Skeletal muscle satellite cell (primary cell): ENCODE results near the gene RER1.

Source experiments
- H3K27me3 ChIP-seq: 2 replicates; pipeline ENCODE4 v1.7.0; 2013; ENCODE audit warnings: low read length; ENCODE audit not compliant: control insufficient read depth, insufficient read depth
- H3K36me3 ChIP-seq: 2 replicates; pipeline ENCODE4 v1.7.0; 2013; ENCODE audit warnings: mild to moderate bottlenecking, control low read depth, low read length; ENCODE audit not compliant: insufficient read depth
- H3K4me1 ChIP-seq: 2 replicates; pipeline ENCODE4 v1.7.0; 2013; ENCODE audit warnings: low read length; ENCODE audit not compliant: control insufficient read depth, insufficient read depth
- H3K4me2 ChIP-seq: 2 replicates; pipeline ENCODE4 v1.7.0; 2013; ENCODE audit warnings: mild to moderate bottlenecking, low read length
- H3K4me3 ChIP-seq: 2 replicates; pipeline ENCODE4 v1.7.0; 2013; ENCODE audit warnings: low read length
- H3K9ac ChIP-seq: 2 replicates; pipeline ENCODE4 v1.7.0; 2013; ENCODE audit warnings: mild to moderate bottlenecking, low read depth, low read length, moderate library complexity
- H3K9me3 ChIP-seq: replicated peaks from 2 replicates; pipeline ENCODE4 v1.7.0; 2013; ENCODE audit warnings: mild to moderate bottlenecking, control low read depth, low read length

Gene RER1

GRCh38 chr1:2429780-2430591 lies 38.3 kb downstream of the RER1 start:
- Histone ChIP-seq H3K36me3 (no peaks in the 10 kb centered on the region), H3K9ac (no peak overlapping the region), H3K9me3 (peaks cover 4% of the 10 kb centered on the region), H3K27me3 (peaks cover 44% of the 10 kb centered on the region), H3K4me2 (no peak overlapping the region), H3K4me1 (no peaks in the 10 kb centered on the region), H3K4me3 (no peak overlapping the region)

GRCh38 chr1:2430592-2430973 lies 38.9 kb downstream of the RER1 start:
- no peak overlapping the region for H3K4me3 ChIP-seq
- no peak overlapping the region for H3K9ac ChIP-seq
- H3K27me3 ChIP-seq: peaks cover 45% of the 10 kb centered on the region
- H3K9me3 ChIP-seq: peaks cover 4% of the 10 kb centered on the region
- no peak overlapping the region for H3K4me2 ChIP-seq
- H3K4me1 ChIP-seq: no peaks in the 10 kb centered on the region
- H3K36me3 ChIP-seq: no peaks in the 10 kb centered on the region

DNA sequence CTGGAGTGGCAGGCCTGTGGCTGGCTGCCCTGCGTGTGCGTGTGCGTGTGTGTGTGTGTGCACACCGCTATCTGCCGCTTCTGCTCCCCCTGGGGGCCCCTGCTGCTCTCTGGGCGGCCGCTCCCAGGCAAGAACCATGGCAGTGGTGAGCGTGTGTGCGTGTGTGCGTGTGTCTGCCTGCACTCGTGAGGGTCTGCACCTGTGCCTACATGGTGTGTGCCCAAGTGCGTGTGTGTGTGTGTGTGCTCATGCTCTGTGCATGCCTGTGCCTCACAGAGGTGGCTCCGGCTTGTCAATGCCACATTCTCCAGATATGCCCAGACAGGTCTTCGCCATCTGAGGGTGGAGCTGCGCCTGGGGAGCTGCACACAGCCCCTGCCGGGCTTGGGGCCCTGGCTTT lies 39.5 kb downstream of the RER1 start:
- Histone ChIP-seq H3K27me3 (peaks cover 40% of the 10 kb centered on the region), H3K4me3 (no peak overlapping the region), H3K9me3 (peaks cover 4% of the 10 kb centered on the region), H3K36me3 (no peaks in the 10 kb centered on the region), H3K4me1 (no peaks in the 10 kb centered on the region), H3K4me2 (no peak overlapping the region), H3K9ac (no peak overlapping the region)

DNA sequence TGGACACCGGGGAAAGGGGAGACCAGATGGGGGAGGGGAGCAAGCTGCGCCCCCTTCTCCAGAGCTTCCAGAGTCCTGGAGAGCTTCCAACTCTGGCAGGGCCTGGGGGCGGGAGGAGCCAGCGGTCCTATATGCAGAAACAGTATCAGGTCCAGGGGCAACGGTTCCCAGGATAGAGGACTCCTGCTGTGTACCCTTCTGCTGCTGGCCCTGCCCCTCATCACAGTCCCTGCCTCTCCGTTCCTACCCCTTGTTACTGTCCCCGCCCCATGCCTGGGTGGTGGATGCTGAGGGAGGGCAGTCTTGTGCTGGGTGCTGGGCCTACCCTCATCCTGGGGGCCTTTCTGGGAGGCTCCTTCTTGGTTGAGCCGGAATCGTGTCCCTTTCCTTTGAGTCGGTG lies 39.9 kb downstream of the RER1 start:
- Histone ChIP-seq H3K4me1 (no peaks in the 10 kb centered on the region), H3K4me2 (no peak overlapping the region), H3K27me3 (peaks cover 39% of the 10 kb centered on the region), H3K36me3 (no peaks in the 10 kb centered on the region), H3K9ac (no peak overlapping the region), H3K9me3 (peaks cover 4% of the 10 kb centered on the region), H3K4me3 (no peak overlapping the region)

- H3K27me3 ChIP-seq: peaks cover 41% of the 10 kb centered on the region
- no peak overlapping the region for H3K9ac ChIP-seq
- no peaks in the 10 kb centered on the region for H3K4me1 ChIP-seq
- H3K36me3 ChIP-seq: no peaks in the 10 kb centered on the region
- no peak overlapping the region for H3K4me3 ChIP-seq
- H3K4me2 ChIP-seq: no peak overlapping the region
- H3K9me3 ChIP-seq: peaks cover 4% of the 10 kb centered on the region
Measured at GRCh38 chr1:2432441-2432844, 40.8 kb downstream of the RER1 start.

GRCh38 chr1:2433196-2433595 lies 41.6 kb downstream of the RER1 start:
- H3K9me3 ChIP-seq: peaks cover 4% of the 10 kb centered on the region
- no peak overlapping the region for H3K9ac ChIP-seq
- no peaks in the 10 kb centered on the region for H3K36me3 ChIP-seq
- H3K4me1 ChIP-seq: no peaks in the 10 kb centered on the region
- H3K27me3 ChIP-seq: peaks cover 47% of the 10 kb centered on the region
- no peak overlapping the region for H3K4me2 ChIP-seq
- H3K4me3 ChIP-seq: no peak overlapping the region

DNA sequence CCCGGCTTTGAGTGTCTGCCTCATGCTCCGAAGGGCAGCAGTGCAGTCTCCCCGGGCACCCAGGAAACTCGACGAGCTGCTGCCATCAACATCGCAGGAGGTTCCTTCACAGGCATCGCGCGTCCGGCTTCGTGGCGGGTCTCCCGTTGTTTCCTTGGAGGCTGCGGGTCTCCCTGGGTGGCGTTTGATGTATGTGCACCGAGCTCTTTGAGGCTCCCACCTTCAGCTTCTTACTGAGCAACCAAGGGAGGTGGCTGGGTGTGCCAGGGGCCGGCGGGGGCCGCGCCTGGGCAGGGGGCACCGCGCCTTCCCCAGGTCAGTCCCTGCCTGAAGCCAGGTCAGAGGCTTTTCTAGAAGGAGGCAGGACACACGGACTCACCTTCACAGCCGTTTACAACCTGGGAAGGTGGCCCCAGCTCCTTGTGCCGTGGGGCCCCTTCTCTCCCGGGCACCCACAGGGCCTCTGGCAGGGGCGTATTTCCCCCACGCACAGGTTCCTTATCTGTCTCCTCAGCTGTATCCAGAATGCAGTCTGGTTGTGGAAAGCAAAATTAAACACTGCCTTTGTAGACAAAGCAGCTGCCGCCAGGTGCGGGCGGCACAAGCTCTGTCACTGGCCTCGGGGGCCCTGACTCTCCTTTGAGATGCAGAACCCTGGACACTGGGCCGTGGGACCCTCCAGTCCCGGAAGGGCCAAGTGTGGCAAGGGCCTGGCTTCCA lies 42.5 kb downstream of the RER1 start:
- Histone ChIP-seq H3K27me3 (peaks cover 52% of the 10 kb centered on the region), H3K36me3 (no peaks in the 10 kb centered on the region), H3K9ac (no peak overlapping the region), H3K4me2 (no peak overlapping the region), H3K4me1 (no peaks in the 10 kb centered on the region), H3K9me3 (peaks cover 4% of the 10 kb centered on the region), H3K4me3 (no peak overlapping the region)

DNA sequence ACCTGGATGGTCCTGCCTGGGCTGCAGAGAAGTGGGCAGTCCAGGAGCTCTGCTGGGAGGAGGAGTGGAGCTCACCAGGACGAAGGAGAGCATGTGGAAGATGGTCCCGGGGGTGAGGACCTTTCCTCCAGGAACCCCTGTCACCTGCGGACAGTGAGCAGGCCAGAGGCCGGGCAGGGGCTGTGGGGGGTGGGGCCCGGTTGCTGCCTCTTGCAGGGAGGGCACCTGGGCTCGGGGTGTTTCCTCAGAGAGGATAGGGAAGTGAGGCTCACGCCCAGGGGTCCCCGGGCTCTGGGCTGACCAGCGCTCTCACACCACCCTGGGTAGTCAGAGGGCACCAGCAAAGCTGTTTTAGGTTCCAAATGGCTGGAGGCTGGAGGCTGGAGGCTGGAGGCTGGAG lies 43.5 kb downstream of the RER1 start:
- no peaks in the 10 kb centered on the region for H3K9me3 ChIP-seq
- H3K4me2 ChIP-seq: no peak overlapping the region
- no peaks in the 10 kb centered on the region for H3K4me1 ChIP-seq
- no peak overlapping the region for H3K4me3 ChIP-seq
- H3K9ac ChIP-seq: no peak overlapping the region
- no peaks in the 10 kb centered on the region for H3K36me3 ChIP-seq
- H3K27me3 ChIP-seq: peaks cover 52% of the 10 kb centered on the region

DNA sequence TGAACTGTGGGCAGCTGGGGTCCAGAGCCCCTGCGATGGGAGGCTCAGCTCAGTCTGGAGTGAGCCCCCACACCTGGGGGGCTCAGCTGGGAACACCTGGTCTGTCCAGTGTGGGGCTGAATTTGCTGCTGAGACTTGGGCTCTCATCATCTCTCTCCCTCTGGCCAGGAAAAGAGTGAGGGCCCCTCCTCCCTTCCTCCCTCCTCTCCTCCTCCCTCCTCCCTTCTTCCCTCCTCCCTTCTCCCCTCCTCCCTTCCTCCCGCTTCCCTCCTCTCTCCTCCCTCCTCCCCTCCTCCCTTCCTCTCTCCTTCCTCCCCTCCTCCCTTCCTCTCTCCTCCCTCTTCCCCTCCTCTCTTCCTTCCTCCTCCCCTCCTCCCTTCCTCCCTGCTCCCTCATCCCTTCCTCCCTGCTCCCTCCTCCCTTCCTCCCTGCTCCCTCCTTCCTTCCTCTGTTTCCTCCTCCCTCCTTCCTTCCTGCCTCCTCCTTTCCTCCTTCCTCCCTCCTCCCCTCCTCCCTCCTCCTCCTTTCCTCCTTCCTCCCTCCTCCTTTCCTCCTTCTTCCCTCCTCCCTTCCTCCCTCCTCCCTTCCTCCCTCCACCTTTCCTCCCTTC lies 44.2 kb downstream of the RER1 start:
- no peak overlapping the region for H3K9ac ChIP-seq
- no peak overlapping the region for H3K4me2 ChIP-seq
- H3K36me3 ChIP-seq: no peaks in the 10 kb centered on the region
- no peaks in the 10 kb centered on the region for H3K4me1 ChIP-seq
- no peak overlapping the region for H3K4me3 ChIP-seq
- H3K9me3 ChIP-seq: no peaks in the 10 kb centered on the region
- H3K27me3 ChIP-seq: peaks cover 52% of the 10 kb centered on the region

DNA sequence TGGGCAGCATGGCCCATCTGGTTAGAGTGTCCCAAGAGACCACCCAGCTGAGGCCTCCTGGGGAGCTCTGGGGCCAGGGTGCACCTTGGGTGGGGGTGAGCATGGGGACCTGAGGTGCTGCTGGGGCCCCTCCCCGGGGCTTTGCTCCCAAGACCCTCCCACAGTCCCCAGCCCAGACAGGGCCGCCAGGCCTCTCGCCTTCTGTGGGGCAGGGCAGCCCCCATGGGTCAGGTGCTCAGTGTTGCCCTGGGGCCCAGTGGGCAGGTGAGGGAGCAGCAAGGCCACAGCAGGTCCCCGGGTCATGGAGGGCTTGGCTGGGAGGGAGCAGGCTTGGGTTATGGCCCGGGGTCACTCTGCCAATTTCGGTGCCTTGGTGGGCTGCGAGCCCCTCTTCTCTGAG lies 45.2 kb downstream of the RER1 start:
- no peak overlapping the region for H3K4me3 ChIP-seq
- no peak overlapping the region for H3K4me2 ChIP-seq
- no peaks in the 10 kb centered on the region for H3K9me3 ChIP-seq
- H3K4me1 ChIP-seq: no peaks in the 10 kb centered on the region
- H3K36me3 ChIP-seq: no peaks in the 10 kb centered on the region
- H3K9ac ChIP-seq: no peak overlapping the region
- H3K27me3 ChIP-seq: peaks cover 44% of the 10 kb centered on the region

DNA sequence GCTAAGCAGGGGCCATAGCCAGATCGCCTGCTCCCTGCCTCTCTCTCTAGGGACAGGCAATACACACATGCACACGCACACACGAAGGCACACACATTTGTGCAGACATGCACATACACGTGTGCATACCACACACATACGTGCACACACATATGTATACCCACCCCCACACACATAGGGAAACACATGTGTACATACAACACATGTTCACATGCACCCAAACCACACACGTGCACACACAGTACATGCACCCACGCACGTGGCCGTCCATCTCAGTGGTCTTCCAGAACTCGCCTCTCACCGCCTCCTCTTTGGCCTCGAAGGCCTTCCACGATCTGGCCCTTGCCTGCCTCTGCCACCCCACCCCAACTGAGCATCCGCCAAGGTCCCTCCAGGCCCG lies 46.0 kb downstream of the RER1 start:
- Histone ChIP-seq H3K27me3 (peaks cover 44% of the 10 kb centered on the region), H3K4me2 (no peak overlapping the region), H3K4me1 (no peaks in the 10 kb centered on the region), H3K9me3 (no peaks in the 10 kb centered on the region), H3K9ac (no peak overlapping the region), H3K4me3 (no peak overlapping the region), H3K36me3 (no peaks in the 10 kb centered on the region)
